OCI-LY7 (cell line): Measurements from ENCODE around the gene HGFAC.

ENCODE experiments used
- EZH2phosphoT487 ChIP-seq: fragments of 200-600 bp; sonication (generic); IDR thresholded peaks from 2 replicates; pipeline ENCODE4 v1.6.1; 2018; ENCODE audit warnings: low read depth, borderline replicate concordance, mild to moderate bottlenecking, mixed run types, antibody characterized with exemption, low read length, moderate library complexity, mixed read lengths
- TF ChIP-seq, protein P1 (sequence below): fragments of 200-600 bp; sonication (generic); conservative IDR thresholded peaks from 2 replicates; pipeline ENCODE4 v1.5.1; 2014; ENCODE audit warnings: mild to moderate bottlenecking, antibody characterized with exemption, low read length, moderate library complexity, mixed read lengths

DNA sequence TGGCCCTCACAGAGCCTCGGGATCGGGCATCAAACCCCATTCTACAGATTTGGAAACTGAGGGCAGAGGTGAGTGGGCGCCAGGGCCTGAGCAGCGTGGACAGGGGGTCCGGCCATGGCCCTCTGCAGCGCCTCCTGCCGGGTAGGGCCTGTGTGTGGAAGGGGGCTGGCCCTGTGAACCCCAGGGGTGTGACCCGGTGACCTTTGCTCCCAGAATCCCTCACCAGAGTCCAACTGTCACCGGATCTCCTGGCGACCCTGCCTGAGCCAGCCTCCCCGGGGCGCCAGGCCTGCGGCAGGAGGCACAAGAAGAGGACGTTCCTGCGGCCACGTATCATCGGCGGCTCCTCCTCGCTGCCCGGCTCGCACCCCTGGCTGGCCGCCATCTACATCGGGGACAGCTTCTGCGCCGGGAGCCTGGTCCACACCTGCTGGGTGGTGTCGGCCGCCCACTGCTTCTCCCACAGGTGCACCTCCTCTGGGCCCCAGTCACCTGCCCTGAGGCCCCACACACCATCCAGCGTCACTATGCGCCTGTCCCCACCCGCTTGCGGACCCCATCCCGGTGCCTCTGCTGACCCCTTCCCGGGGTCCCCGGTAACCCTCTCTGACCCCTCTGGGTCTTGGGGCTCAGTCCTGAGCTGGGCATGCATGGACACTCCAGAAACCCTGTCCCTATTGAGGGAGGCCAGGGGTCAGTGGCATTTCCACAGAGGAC lies 4.2 kb downstream of the HGFAC start:
- TF ChIP-seq, protein P1, sequence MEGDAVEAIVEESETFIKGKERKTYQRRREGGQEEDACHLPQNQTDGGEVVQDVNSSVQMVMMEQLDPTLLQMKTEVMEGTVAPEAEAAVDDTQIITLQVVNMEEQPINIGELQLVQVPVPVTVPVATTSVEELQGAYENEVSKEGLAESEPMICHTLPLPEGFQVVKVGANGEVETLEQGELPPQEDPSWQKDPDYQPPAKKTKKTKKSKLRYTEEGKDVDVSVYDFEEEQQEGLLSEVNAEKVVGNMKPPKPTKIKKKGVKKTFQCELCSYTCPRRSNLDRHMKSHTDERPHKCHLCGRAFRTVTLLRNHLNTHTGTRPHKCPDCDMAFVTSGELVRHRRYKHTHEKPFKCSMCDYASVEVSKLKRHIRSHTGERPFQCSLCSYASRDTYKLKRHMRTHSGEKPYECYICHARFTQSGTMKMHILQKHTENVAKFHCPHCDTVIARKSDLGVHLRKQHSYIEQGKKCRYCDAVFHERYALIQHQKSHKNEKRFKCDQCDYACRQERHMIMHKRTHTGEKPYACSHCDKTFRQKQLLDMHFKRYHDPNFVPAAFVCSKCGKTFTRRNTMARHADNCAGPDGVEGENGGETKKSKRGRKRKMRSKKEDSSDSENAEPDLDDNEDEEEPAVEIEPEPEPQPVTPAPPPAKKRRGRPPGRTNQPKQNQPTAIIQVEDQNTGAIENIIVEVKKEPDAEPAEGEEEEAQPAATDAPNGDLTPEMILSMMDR = no peak
- no peak for TF ChIP-seq EZH2phosphoT487
